Pulmonary artery endothelial cell (primary cell): Measurements from ENCODE around the gene LCP1. TPM values are rescaled to one million over a fixed set of nuclear protein-coding genes. Genes with fewer than 3 reads are reported as not detected.

Source experiments
- DNase-seq: peaks from one replicate; pipeline ENCODE4 v3.0.0-alpha.2; 2011; ENCODE audit warnings: low read depth, low spot score
- total RNA-seq: library from RNA; depleted of rRNA; stranded (reverse); fragments of >200 nt; gene quantifications from 2 replicates; pipeline ENCODE4 v1.2.3, GENCODE V29; 2014

LCP1 gene
- total RNA-seq, 1 donor from 2014 or later = 0.13 TPM

DNA sequence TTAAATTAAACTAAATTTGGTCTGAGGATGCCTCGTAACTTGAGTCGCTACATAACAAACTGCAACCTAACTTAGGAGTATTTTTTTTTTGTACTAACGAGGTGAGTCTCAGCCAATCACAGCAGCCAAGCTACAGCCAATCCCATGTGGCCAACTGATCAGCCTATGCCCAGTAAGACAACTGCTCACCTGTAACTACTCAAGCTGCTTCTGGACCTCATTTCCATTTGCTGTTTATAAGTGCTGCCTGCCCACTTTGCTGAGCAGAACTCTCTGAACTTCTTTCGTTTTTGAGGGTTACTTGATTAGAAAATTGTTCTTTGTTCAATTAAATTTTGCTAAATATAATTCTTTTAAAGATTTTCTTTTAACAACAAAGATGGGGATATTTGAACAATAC, 81.0 kb downstream of the LCP1 start:
- DNase-seq = no peak

DNA sequence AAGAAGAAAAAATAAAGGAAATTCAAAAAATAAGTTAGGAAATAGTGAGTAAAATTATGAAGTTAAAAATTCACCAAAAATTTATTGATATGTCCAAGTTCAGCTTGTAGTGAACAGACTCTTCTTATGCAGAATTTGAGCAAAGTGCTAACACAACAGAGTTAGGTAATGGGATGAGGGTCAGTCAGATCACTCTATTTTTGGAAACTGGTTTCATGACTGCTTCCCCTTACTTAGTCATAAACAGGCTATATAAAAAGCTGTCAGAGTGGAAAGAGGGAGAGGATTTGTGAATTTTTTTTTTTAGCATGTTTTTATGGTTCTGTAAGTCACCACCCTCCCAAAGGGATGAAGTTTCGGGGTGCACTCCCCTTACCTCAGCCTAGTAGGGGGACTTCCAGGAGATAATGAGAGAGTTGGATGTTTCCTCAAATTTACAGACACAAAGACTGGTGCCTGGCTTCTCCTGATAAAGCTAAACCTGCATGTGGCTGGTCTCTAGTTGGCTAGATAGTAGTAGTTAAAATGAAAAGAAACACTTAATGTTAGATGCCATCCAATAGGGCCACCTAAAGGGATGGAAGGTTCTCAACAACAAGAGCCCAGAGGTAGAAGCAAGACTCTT, 81.7 kb downstream of the LCP1 start:
- no peak for DNase-seq

DNA sequence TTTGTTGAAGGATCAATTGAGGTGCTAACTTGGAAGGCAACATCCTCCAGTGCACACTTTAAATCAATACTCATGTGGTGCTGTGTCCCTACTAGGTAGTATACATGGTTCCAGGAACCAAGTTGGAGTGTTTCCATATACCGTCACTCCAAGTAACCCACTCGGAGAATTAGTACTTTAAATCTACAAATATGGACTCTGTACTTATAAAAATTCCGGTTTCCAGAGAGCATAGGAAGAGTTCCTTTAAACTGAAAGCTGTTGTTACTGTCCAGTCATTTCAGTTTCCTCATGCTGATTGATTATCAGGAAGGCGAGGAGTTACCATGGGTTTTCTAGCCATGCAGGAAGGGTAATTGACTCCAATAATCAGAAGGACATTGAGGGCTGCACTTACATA, 84.3 kb downstream of the LCP1 start:
- DNase-seq = no peak

DNA sequence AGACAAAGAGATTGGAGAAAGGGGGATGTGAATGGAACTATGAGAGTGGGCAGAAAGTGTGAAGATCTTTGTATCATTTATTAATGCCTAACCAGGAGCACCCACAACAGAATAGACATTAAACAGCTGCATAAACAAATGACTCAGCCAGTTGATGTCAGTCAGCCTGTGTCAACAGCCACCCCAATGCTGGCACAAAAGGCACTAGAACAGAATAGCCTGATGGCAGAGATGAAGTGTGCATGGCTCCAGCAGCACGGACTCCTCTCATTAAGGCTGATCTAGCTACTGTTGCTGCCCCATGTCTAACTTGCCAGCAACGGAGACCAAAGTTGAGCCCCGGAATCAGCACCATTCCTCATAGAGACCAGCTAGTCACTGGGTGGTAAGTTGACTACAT, 85.0 kb downstream of the LCP1 start:
- no peak for DNase-seq

DNA sequence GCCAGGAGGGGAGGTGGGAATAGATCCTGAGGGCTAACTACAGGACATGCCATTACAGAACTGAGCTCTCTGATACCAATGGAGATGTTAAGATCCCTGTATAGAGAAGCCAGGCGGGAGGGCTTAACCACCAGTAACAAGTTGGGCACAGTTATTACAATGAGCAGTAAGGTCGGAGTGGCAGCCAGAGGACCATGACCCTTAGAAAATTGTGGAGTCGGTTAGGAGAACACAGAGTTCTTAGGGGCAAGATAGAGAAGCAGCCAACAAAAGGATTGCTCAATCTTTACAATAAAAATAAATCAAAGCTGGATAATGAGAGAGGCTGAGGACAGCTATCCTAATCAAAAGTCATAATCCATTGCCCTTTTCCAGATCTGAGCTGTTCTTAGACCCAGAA, 87.5 kb downstream of the LCP1 start:
- no peak for DNase-seq

DNA sequence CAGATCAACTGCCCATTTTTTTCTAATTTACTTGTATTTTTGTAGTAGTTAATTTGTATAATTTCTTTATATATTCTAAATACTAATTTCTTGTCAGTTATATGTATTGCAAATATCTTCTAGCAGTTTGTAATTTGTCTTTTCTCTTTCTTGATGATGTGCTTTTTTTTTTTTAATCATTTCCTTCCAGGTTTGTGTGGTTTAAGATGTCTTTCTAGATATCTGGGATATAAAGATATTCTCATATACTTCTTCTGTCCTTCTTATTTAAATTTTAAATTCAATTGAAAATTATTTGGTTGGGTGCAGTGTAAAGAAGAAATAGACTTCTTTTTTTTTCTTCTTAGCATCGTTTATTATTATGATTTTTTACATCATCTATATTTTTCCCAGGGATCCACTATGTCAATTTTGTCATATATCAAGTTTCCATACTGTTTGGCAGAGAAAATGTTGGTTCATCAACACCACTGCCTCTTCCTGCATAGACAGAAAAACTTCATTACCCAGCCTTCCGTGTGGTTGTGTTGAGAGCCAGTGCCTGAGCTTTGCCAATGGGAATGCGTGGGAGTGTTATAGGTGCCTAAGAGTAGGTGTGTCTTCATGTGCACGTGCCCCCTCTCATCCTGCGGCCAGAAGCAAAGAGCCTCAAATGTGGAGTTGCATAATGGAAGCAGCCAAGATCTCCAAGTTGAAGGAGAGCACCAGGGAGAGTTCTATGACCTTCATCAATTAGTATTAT, 93.0 kb downstream of the LCP1 start:
- no peak for DNase-seq

DNA sequence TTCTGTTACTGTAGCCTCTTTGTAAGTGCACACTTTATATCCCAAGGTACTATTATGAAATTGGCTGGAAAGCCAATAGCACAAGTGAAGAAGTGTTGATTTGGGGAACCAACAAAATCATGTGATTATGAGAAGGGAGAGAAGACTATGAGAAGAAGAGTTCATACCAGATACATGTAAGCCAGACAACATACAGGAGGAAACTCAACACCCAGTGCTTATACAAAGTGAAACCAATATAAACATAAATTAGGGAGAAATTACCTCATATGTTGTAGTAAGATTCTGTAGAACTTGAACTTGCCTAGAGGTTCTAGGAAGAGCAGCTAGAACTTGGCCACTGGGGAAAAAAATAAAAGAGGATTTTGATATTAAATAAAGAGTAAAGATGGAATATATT, 94.5 kb downstream of the LCP1 start:
- DNase-seq = no peak

DNA sequence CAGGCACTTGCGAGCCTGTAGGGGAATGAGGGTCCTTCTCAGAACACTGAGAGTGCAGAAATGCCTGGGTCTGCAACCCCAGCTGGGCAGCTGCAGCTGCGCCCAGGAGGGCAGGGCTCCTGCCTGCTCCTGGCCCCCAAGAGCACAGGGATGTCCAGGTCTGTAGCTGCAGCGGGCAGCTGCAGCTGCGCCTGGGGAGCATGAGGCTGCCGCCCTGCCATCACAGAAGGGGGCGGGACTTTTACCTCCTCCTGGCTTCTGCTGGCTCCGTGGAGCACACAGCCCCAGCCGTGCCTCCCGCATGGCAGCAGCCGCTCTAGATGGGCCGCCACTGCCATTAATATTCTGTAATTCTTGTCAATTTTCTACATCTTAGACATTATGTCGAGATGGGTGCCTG, 95.0 kb downstream of the LCP1 start:
- no peak for DNase-seq

DNA sequence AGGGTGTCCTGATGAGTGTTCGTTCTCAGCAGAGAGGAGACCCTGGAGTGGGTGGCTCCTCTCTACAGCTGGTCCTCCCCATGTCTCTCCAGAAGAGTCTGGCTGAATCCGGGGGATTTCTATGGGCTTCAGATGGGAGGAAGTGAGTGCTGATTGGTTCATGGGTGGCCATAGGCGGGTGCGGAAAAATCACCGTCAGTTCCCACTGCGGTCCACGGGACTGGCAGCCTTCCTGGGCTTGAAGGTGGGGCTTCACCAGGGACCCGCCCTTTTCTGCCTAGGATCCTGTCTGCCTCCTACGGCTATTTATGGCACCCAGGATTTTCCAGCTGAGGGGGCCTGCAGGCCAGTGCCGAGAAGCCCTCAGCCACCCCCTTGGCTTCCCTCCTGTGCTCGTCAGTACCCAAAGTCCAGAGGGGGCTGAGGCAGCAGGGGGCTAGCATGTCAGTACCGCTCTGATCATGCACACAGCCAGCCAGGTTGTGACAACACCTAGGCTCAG, 95.5 kb downstream of the LCP1 start:
- no peak for DNase-seq

DNA sequence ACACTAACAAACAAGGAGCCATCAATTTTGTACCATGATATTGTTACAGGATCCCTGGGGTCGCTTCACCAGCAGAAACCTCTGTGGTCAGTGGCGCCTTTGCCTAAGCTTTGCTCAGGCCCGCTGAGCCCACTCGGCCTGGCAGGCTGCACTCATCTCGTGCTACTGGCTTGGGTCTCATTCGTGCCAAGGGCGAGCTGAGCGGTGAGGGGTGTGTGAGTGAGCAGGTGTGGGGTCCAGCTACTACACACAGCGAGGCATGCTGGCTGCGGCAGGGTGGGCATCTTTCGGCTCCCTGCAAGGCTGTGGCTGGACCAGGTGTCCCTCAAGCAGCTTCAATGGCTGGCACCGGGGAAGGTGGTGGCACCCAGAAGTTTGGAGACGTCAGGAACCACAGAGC, 96.2 kb downstream of the LCP1 start:
- no peak for DNase-seq

DNA sequence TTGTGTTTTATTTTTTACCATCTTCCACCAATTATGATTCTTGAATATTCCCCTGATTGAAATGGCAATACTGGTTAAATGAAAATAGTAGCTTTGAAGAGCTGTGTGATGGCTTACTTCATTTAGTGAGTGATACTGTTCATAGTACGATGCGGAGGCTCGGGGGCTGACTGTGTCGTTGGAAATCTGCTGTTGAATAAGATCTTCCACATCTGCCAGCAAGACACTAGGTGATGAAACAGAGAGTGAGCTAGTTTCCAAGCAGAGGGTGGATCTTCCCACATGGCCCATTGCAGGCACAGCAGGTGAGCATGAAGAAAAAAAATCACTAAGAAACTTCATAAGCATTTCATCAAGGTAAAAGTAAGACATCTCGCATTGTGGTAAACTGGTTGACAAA, 99.7 kb downstream of the LCP1 start:
- no peak for DNase-seq

DNA sequence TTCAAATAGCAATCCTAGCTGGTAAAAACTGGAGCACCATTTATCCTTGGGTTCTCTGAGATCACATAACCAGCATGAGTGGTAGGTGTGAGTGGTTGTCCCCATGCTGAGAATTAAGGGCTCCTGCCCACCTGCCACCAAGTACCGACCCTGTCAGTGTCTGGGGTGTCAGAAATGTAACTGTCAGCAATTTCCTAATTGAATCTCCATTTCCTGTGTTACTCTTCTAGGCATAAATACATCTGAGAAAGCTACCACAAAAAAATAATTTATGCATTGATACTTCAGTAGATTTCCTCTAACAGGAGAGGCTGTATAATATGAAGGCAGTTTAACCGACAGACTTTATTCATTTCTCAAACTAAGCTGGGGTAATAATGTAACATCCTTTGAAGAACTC, 102.2 kb downstream of the LCP1 start:
- no peak for DNase-seq

DNA sequence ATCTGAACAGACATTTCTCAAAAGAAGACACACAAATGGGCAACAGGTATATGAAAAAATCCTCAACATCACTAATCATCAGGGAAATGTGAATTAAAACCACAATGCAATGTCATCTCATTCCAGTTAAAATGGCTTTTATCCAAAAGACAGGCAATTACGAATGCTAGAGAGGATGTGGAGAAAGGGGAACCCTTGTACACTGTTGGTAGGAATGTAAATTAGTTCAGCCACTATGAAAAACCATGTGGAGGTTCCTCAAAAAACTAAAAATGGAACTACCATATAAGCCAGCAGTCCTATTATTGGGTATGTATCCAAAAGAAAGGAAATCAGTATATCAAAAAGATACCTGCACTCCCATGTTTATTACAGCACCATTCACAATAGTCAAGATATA, 104.7 kb downstream of the LCP1 start:
- no peak for DNase-seq

DNA sequence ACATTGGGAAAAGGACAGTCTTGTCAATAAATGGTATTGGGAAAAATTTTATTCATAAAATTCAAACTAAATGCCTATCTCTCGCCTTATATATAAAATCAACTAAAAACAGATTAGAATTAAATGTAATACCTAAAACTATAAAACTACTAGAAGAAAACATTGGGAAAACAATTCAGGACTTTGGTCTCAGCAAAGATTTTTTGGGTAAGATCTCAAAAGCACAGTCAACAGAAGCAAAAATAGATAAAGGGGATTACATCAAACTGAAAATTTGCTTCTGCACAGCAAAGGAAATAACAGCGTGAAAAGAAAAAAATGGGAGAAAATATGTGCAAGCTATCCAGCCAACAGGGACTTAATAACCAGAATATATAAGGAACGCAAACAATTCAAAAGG, 105.2 kb downstream of the LCP1 start:
- no peak for DNase-seq

Other genes starting within 250 kb of the LCP1 start
- 11.1 and 18.7 TPM in 2 replicates for gene ZC3H13, start 129.4 kb downstream of the LCP1 start, total RNA-seq
- not detected in 2 replicates for gene CPB2, start 77.1 kb downstream of the LCP1 start, total RNA-seq
- gene LRRC63, start 29.8 kb upstream of the LCP1 start, total RNA-seq = 0.07 TPM in 1 of 2 replicates, not detected in the other
- not detected in 2 replicates for gene RUBCNL, start 205.1 kb upstream of the LCP1 start, total RNA-seq